A673 (cell line): ENCODE data around the gene INPP5A. TPM values are rescaled to one million over a fixed set of nuclear protein-coding genes. Genes with fewer than 3 reads are reported as not detected.

ENCODE experiments used
- BruUV-seq: library from RNA; stranded (reverse); fragments of 400-500 nt; replicated peaks from 2 replicates; lab custom pipeline; 2021; lab: Mats Ljungman, UMichigan
- CTCF ChIA-PET: fragments of 300-600 bp; sonication (Branson Sonifier 250); formaldehyde crosslinking; loops from one replicate; lab custom pipeline; 2022; ENCODE audit warnings: antibody characterized with exemption; lab: Charles Lee
- POLR2A ChIA-PET: fragments of 300-600 bp; sonication (Branson Sonifier 250); formaldehyde crosslinking; loops from one replicate; lab custom pipeline; 2022; ENCODE audit warnings: antibody characterized with exemption; ENCODE audit not compliant: low non-redundant PET; lab: Charles Lee
- DNase-seq: peaks from one replicate; pipeline ENCODE4 v3.0.0-alpha.2; 2015; ENCODE audit warnings: low spot score
- H3K27ac ChIP-seq: fragments of 200-600 bp; sonication (generic); 2 replicates; pipeline ENCODE4 v1.5.1; 2016; ENCODE audit warnings: mixed run types, low read depth, mild to moderate bottlenecking, mixed read lengths, antibody characterized with exemption, low read length; ENCODE audit not compliant: poor library complexity, severe bottlenecking
- H3K27me3 ChIP-seq: fragments of 200-600 bp; sonication (generic); replicated peaks from 2 replicates; pipeline ENCODE4 v1.6.1; 2017; ENCODE audit warnings: mixed run types, low read depth, mild to moderate bottlenecking, mixed read lengths, antibody characterized with exemption, low read length; ENCODE audit not compliant: insufficient read depth, poor library complexity
- H3K36me3 ChIP-seq: fragments of 200-600 bp; sonication (generic); 2 replicates; pipeline ENCODE4 v1.6.1; 2016; ENCODE audit warnings: mixed run types, mild to moderate bottlenecking, mixed read lengths, antibody characterized with exemption, low read length; ENCODE audit not compliant: insufficient read depth, poor library complexity, severe bottlenecking
- H3K4me1 ChIP-seq: fragments of 200-600 bp; sonication (generic); 2 replicates; pipeline ENCODE4 v1.6.1; 2017; ENCODE audit warnings: mixed run types, mild to moderate bottlenecking, mixed read lengths, antibody characterized with exemption, low read length; ENCODE audit not compliant: insufficient read depth, poor library complexity, severe bottlenecking
- H3K4me3 ChIP-seq: fragments of 200-600 bp; sonication (generic); 2 replicates; pipeline ENCODE4 v1.5.1; 2016; ENCODE audit warnings: low read depth, mixed run types, mild to moderate bottlenecking, mixed read lengths, low read length; ENCODE audit not compliant: poor library complexity, severe bottlenecking
- H3K9me3 ChIP-seq: fragments of 200-600 bp; sonication (generic); 2 replicates; pipeline ENCODE4 v1.6.1; 2016; ENCODE audit warnings: mixed run types, low read depth, mild to moderate bottlenecking, mixed read lengths, antibody characterized with exemption, low read length; ENCODE audit not compliant: poor library complexity, severe bottlenecking
- EZH2 ChIP-seq: fragments of 200-600 bp; sonication (generic); IDR thresholded peaks from 2 replicates; pipeline ENCODE4 v1.6.1; 2017; ENCODE audit warnings: borderline replicate concordance, low read depth, mild to moderate bottlenecking, mixed read lengths, antibody characterized with exemption, low read length; ENCODE audit not compliant: poor library complexity, severe bottlenecking
- intact Hi-C: fragments of 100-400 bp; cut with micrococcal nuclease; formaldehyde crosslinking; loops from one replicate; pipeline ENCODE4 v1.10.0; 2022; ENCODE audit not compliant: unreplicated experiment
- total RNA-seq: library from RNA; stranded (reverse); gene quantifications from 2 replicates; pipeline ENCODE4 v1.2.3, GENCODE V29; 2021
- TF ChIP-seq, protein P1 (sequence below): fragments of 300-800, 200-600 bp; sonication (generic); conservative IDR thresholded peaks from 2 replicates; pipeline ENCODE4 v1.5.1; 2017; ENCODE audit warnings: low read depth, mild to moderate bottlenecking, antibody characterized with exemption, low read length, moderate library complexity, mixed read lengths

INPP5A gene
- total RNA-seq, 1 experiment from 2014 or later, result 21.8 TPM

DNA sequence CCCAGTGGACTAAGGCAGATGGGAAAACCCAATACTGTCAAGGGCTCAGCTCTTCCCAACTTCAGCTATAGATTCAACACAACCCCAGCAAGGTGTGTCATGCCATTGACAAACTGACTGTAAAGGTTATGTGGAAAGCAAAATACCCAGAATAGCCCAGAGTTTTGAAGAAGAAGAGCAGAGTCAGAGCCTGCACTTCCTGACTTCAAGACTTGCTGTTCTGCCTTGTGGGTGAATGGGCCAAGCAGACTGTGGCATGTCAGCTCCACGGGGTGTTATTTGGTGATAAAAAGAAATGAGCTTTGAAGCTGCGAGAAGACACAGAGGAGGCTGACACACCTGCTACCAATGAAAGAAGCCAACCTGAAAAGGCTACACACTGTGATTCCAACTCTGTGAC lies 158.6 kb downstream of the INPP5A start:
- no TSS peak for BruUV-seq
- intact Hi-C loops, result no loop called here
- Histone ChIP-seq H3K4me1 (peaks cover 16% of the 10 kb centered on the region), H3K27me3 (peaks cover 19% of the 10 kb centered on the region), H3K9me3 (peaks cover 5% of the 10 kb centered on the region), H3K36me3 (no peaks in the 10 kb centered on the region), H3K27ac (no peak overlapping the region), H3K4me3 (no peak overlapping the region)
- DNase-seq, result no peak
- ChIA-PET POLR2A (no interaction called here), CTCF (no interaction called here)
- no peak for TF ChIP-seq EZH2
- TF ChIP-seq, protein P1, sequence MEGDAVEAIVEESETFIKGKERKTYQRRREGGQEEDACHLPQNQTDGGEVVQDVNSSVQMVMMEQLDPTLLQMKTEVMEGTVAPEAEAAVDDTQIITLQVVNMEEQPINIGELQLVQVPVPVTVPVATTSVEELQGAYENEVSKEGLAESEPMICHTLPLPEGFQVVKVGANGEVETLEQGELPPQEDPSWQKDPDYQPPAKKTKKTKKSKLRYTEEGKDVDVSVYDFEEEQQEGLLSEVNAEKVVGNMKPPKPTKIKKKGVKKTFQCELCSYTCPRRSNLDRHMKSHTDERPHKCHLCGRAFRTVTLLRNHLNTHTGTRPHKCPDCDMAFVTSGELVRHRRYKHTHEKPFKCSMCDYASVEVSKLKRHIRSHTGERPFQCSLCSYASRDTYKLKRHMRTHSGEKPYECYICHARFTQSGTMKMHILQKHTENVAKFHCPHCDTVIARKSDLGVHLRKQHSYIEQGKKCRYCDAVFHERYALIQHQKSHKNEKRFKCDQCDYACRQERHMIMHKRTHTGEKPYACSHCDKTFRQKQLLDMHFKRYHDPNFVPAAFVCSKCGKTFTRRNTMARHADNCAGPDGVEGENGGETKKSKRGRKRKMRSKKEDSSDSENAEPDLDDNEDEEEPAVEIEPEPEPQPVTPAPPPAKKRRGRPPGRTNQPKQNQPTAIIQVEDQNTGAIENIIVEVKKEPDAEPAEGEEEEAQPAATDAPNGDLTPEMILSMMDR, result no peak

DNA sequence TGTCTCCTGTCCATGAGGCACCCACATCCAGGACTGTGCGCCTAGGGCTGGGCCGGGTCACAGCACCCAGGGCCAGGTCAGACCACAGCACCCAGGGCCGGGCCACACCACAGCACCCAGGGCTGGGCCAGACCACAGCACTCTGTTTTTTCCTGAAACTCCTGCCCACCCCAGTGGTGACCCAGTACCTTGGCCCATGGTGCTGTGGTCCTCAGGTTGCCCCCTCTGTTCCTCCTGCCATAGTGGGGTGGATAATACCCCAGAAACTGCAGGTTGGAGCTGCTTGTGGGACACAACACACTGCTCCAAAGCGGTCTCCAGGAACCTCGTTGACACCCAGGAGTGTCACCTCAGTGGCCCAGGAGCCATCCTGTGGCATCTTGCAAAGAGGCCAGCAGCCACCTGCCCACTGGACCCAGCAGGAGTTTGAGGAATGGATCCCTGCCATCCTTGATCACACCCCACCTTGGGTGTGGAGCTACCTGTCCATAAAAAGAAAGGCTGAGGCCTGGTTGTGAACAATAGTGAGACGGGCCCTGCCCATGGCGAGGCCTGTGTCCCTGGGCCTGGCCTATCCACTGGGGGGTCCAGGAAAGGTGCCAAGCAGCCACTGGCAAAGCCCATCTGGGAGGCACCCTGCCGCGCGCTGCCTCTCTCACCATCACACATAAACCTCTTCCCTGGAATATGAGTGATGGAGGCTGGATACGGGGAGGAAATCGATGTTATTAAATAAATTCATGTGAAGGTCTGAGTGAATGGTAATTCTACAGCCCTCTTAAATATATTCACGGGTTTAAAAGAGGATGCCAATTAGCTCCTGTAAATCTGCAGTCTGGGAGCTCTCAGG lies 159.4 kb downstream of the INPP5A start:
- no peak for DNase-seq
- intact Hi-C loops, result no loop called here
- H3K27ac ChIP-seq, result no peak overlapping the region
- ChIA-PET CTCF (no interaction called here), POLR2A (no interaction called here)
- BruUV-seq, result no TSS peak
- H3K4me1 ChIP-seq, result peaks cover 16% of the 10 kb centered on the region
- no peak overlapping the region for H3K4me3 ChIP-seq
- H3K27me3 ChIP-seq, result peaks cover 19% of the 10 kb centered on the region
- H3K36me3 ChIP-seq, result no peaks in the 10 kb centered on the region
- no peak for TF ChIP-seq EZH2
- TF ChIP-seq, protein P1, result no peak
- H3K9me3 ChIP-seq, result peaks cover 5% of the 10 kb centered on the region

DNA sequence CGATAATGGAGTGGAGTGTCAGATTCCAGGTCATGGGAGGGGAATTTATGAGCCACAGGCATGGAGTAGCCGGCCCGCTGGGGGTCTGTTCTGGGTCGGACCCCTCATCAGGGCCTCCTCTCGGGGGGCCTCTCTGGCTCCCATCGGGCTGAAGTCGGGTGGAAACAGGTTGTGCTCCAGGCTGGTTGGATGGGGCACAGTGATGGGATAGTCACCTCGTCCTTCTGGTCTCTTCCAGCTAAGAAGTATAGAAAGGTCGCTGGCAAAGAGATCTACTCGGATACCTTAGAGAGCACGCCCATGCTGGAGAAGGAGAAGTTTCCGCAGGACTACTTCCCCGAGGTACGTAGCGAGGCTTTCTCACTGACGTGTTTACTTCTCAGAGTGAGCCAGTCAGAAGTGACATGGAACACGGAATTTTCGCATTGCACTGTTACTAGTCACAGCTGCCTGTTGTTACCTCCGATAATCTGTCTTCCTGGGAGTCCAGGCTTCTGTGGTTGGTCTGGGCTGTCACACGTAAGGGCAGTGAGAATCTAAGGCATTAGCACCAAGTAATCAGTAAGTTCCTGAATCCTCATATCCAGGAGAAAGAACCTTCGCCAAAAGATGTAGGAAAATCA lies 160.1 kb downstream of the INPP5A start:
- Histone ChIP-seq H3K9me3 (peaks cover 5% of the 10 kb centered on the region), H3K4me1 (peaks cover 16% of the 10 kb centered on the region), H3K4me3 (no peak overlapping the region), H3K27me3 (peaks cover 14% of the 10 kb centered on the region), H3K27ac (no peak overlapping the region), H3K36me3 (no peaks in the 10 kb centered on the region)
- DNase-seq, result no peak
- ChIA-PET CTCF (no interaction called here), POLR2A (no interaction called here)
- intact Hi-C loops, result no loop called here
- no TSS peak for BruUV-seq
- no peak for TF ChIP-seq EZH2
- TF ChIP-seq, protein P1, result no peak
